Neural crest cell (in vitro differentiated cells): ENCODE data around the gene CYP2A13. TPM values are rescaled to one million over a fixed set of nuclear protein-coding genes. Genes with fewer than 3 reads are reported as not detected.
"Not testable (repeated sequence)": the region's sequence is repeated elsewhere in the genome, so short reads cannot be mapped to it uniquely, and the experiment has no call there.

Experiments used
- DNase-seq: peaks from one replicate; pipeline ENCODE4 v3.0.0; 2021; ENCODE audit warnings: low read depth, mixed read lengths, low spot score
- H3K27ac Mint-ChIP-seq: one replicate; pipeline ENCODE4 v1.8.0; 2021; ENCODE audit warnings: mild to moderate bottlenecking, mixed read lengths; ENCODE audit not compliant: unreplicated experiment
- H3K27me3 Mint-ChIP-seq: 2 replicates; pipeline ENCODE4 v1.8.0; 2021; ENCODE audit warnings: low read depth, mild to moderate bottlenecking, mixed read lengths
- H3K36me3 Mint-ChIP-seq: 2 replicates; pipeline ENCODE4 v1.8.0; 2021; ENCODE audit warnings: low read depth, mild to moderate bottlenecking, mixed read lengths
- H3K4me1 Mint-ChIP-seq: 2 replicates; pipeline ENCODE4 v1.8.0; 2021; ENCODE audit warnings: mixed read lengths
- H3K4me3 Mint-ChIP-seq: one replicate; pipeline ENCODE4 v1.8.0; 2021; ENCODE audit warnings: mild to moderate bottlenecking, mixed read lengths
- H3K9me3 Mint-ChIP-seq: 2 replicates; pipeline ENCODE4 v1.8.0; 2021; ENCODE audit warnings: mixed read lengths
- CTCF ChIP-seq: fragments of 200-600 bp; sonication (generic); conservative IDR thresholded peaks from 2 replicates; pipeline ENCODE4 v1.5.0; 2021; ENCODE audit warnings: antibody characterized with exemption, mild to moderate bottlenecking
- total RNA-seq: library from RNA; stranded (reverse); gene quantifications from 2 replicates; pipeline ENCODE4 v1.2.1, GENCODE V29; 2021

Gene CYP2A13
- total RNA-seq, 1 donor from 2014 or later = not detected

DNA sequence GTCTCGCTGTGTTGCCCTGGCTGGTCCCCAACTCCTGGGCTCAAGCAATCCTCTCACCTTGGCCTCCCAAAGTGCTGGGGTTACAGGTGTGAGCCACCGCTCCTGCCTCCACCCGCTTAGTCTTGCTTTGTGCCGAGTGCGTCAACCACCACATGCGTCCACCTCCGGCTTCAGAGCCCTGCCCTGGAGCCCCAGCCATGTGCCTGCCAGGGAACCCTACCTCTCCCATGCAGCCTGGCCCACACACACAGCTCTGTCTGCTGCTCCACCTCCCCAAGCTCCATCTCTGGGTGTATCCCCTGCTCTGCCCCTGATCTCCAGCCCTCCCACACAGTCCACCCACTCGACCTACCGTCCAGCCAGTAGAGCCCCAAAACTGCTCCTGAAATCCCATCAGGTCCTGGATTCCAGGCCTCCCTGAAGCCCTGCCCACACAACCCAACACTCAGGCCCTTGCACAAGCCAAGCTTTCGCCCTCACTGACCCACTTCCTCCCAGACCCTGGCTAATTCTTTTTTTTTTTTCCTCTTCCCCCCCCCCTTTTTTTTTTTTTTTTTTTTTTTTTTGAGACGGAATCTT, 35.6 kb downstream of the CYP2A13 start:
- DNase-seq = no peak
- TF ChIP-seq CTCF = no peak
- Mint-ChIP-seq H3K36me3 (no peaks in the 10 kb centered on the region), H3K4me1 (peaks cover 7% of the 10 kb centered on the region), H3K4me3 (no peak overlapping the region), H3K27me3 (peaks cover 12% of the 10 kb centered on the region), H3K9me3 (no peaks in the 10 kb centered on the region), H3K27ac (no peak overlapping the region)

GRCh38 chr19:41126765-41127203, 38.5 kb downstream of the CYP2A13 start:
- not testable (repeated sequence) for H3K4me1 Mint-ChIP-seq, H3K36me3 Mint-ChIP-seq, H3K9me3 Mint-ChIP-seq, H3K27ac Mint-ChIP-seq, H3K4me3 Mint-ChIP-seq
- DNase-seq = peak; percentile 16
- peaks cover 26% of the 10 kb centered on the region for H3K27me3 Mint-ChIP-seq
- peak; percentile 83 for TF ChIP-seq CTCF

DNA sequence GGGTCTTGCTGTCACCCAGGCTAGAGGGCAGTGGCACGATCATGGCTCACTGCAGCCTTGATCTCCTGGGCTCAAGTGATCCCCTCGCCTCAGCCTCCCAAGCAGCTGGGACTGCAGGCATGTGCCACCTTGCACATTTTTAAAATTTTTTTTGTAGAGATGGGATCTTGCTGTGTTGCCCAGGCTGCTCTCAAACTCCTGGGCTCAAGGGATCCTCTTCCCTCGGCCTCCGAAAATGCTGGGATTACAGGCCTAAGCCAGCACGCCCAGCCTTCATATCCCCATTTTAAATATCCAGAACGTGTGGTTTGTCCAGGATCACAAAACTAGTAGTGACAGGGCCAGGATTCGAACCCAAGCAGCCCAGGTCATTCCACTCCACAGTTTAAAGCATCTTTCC, 39.1 kb downstream of the CYP2A13 start:
- H3K4me3 Mint-ChIP-seq, H3K27ac Mint-ChIP-seq: not testable (repeated sequence)
- peaks cover 31% of the 10 kb centered on the region for H3K27me3 Mint-ChIP-seq

DNA sequence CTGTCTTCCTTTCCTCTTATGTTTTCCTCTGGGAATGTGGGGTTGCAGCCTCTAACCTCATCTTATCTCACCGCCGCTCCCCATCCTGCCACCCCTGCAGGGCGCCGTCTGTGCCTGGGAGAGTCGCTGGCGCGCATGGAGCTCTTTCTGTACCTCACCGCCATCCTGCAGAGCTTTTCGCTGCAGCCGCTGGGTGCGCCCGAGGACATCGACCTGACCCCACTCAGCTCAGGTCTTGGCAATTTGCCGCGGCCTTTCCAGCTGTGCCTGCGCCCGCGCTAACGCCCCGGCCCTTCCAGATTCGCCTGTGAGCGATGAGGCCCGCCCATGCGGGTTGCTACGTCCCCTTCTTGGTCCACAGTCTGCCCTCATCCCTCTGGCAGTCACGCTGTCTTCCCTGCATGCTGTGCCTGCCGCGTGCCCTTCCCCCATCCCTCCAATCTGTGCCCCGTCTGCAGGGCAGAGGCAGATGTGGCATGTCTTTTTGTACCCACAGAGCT, 39.6 kb downstream of the CYP2A13 start:
- H3K27me3 Mint-ChIP-seq = peaks cover 35% of the 10 kb centered on the region
- not testable (repeated sequence) for H3K9me3 Mint-ChIP-seq, H3K27ac Mint-ChIP-seq, H3K36me3 Mint-ChIP-seq, H3K4me1 Mint-ChIP-seq, H3K4me3 Mint-ChIP-seq
- peak; percentile 48 for TF ChIP-seq CTCF
- DNase-seq = peak; percentile 46

More for the DNA sequence above, 39.1 kb downstream of the CYP2A13 start:
- not testable (repeated sequence) for H3K9me3 Mint-ChIP-seq, DNase-seq, H3K4me1 Mint-ChIP-seq, H3K36me3 Mint-ChIP-seq

DNA sequence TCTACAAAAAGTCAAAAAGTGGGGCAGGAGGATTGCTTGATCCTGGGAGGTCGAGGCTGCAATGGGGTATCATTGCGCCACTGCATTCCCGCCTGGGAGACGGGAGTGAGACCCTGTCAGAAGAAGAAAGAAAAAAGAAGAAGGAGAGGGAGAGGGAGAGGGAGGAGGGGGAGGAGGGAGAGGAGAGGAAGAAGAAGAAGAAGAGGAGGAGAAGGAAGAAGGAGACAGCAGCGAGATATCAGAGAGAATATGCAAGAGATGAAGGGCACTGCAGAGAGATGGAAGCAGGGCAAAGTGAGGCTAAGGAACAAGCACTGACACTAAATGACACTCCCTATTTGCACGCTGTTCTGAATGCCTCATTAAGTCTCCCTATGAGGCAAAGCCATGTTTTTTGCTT, 40.4 kb downstream of the CYP2A13 start:
- DNase-seq = no peak
- TF ChIP-seq CTCF = no peak
- H3K27me3 Mint-ChIP-seq = peaks cover 41% of the 10 kb centered on the region
- H3K4me3 Mint-ChIP-seq = no peak overlapping the region
- no peak overlapping the region for H3K27ac Mint-ChIP-seq
- no peaks in the 10 kb centered on the region for H3K9me3 Mint-ChIP-seq
- peaks cover 7% of the 10 kb centered on the region for H3K4me1 Mint-ChIP-seq
- no peaks in the 10 kb centered on the region for H3K36me3 Mint-ChIP-seq

- no peak for TF ChIP-seq CTCF
- Mint-ChIP-seq H3K4me3 (no peak overlapping the region), H3K27me3 (peaks cover 48% of the 10 kb centered on the region), H3K36me3 (no peaks in the 10 kb centered on the region), H3K9me3 (no peaks in the 10 kb centered on the region), H3K27ac (no peak overlapping the region), H3K4me1 (peaks cover 11% of the 10 kb centered on the region)
- no peak for DNase-seq
Measured at GRCh38 chr19:41131186-41131585, 42.9 kb downstream of the CYP2A13 start.
